GM12878 (cell line): ENCODE results near the gene RIC1. TPM values are rescaled to one million over a fixed set of nuclear protein-coding genes. Genes with fewer than 3 reads are reported as not detected.

Source experiments
- ATAC-seq: fragments of 200-7000 bp; cut with Tn5 transposase; 3 replicates; pipeline ENCODE4 v1.9.1; 2020; ENCODE audit warnings: mild to moderate bottlenecking, moderate library complexity
- BruUV-seq: library from RNA; stranded (reverse); fragments of 400-500 nt; replicated peaks from 2 replicates; lab custom pipeline; 2021; lab: Mats Ljungman, UMichigan
- CTCF ChIA-PET: fragments of 300-600 bp; sonication (Branson Sonifier 250); formaldehyde crosslinking; extraction: SDS; loops from one replicate; lab custom pipeline; 2021; ENCODE audit warnings: inconsistent platforms; lab: Yijun Ruan, JAX
- POLR2A ChIA-PET: fragments of 350-600 bp; formaldehyde crosslinking; extraction: SDS; loops from one replicate; lab custom pipeline; 2021; ENCODE audit warnings: inconsistent platforms; lab: Charles Lee
- RAD21 ChIA-PET: fragments of 300-600 bp; sonication (Branson Sonifier 250); formaldehyde crosslinking; loops from one replicate; lab custom pipeline; 2023; ENCODE audit warnings: antibody characterized with exemption; ENCODE audit not compliant: unreplicated experiment; lab: Charles Lee
- SMC1A ChIA-PET: fragments of 300-600 bp; sonication (Branson Sonifier 250); formaldehyde crosslinking; loops from one replicate; lab custom pipeline; 2023; ENCODE audit not compliant: unreplicated experiment, uncharacterized antibody; lab: Charles Lee
- DNase-seq: peaks from one replicate; pipeline ENCODE4 v3.0.0-alpha.2; 2011; ENCODE audit warnings: low read depth, low spot score
- FAIRE-seq: peaks from 3 replicates; lab custom pipeline; 2011; peaks lifted over from hg19 to GRCh38; lab: Jason Lieb, UNC
- H2AFZ ChIP-seq: 2 replicates; pipeline ENCODE4 v1.6.0; 2011; ENCODE audit warnings: low read depth, low read length, control low read depth; ENCODE audit not compliant: control insufficient read depth
- H3K27ac ChIP-seq: 2 replicates; pipeline ENCODE4 v1.5.1; 2011; ENCODE audit warnings: control low read depth; ENCODE audit not compliant: control insufficient read depth, insufficient read depth
- H3K27me3 ChIP-seq, 2 experiments: replicated peaks in 1 of 2; 2 replicates each; pipeline versions ENCODE4 v1.6.0 to v1.6.1; 2011; ENCODE audit warnings: low read length in 1 of 2; ENCODE audit not compliant: control insufficient read depth in 2 of 2, insufficient read depth in 2 of 2
- H3K36me3 ChIP-seq, 2 experiments: 2 replicates each; pipeline ENCODE4 v1.5.1; 2011; ENCODE audit warnings: low read length in 1 of 2; ENCODE audit not compliant: control insufficient read depth in 2 of 2, insufficient read depth in 2 of 2
- H3K4me1 ChIP-seq: 2 replicates; pipeline ENCODE4 v1.6.1; 2011; ENCODE audit warnings: mild to moderate bottlenecking, low read length, moderate library complexity, mixed read lengths; ENCODE audit not compliant: control insufficient read depth, insufficient read depth
- H3K4me2 ChIP-seq: 2 replicates; pipeline ENCODE4 v1.6.0; 2011; ENCODE audit warnings: control low read depth; ENCODE audit not compliant: control insufficient read depth, insufficient read depth
- H3K4me3 ChIP-seq: fragments of 200-600 bp; sonication (generic); 2 replicates; pipeline ENCODE4 v1.5.1; 2016
- H3K79me2 ChIP-seq: 2 replicates; pipeline ENCODE4 v1.6.0; 2011; ENCODE audit warnings: low read length; ENCODE audit not compliant: control insufficient read depth, insufficient read depth
- H3K9ac ChIP-seq: 2 replicates; pipeline ENCODE4 v1.8.0; 2011; ENCODE audit warnings: low read length, control low read depth, mixed read lengths; ENCODE audit not compliant: control insufficient read depth, insufficient read depth
- H3K9me3 ChIP-seq: replicated peaks from 3 replicates; pipeline ENCODE4 v1.5.1; 2011; ENCODE audit warnings: mild to moderate bottlenecking, low read length; ENCODE audit not compliant: control insufficient read depth, insufficient read depth
- H4K20me1 ChIP-seq: 2 replicates; pipeline ENCODE4 v1.6.0; 2011; ENCODE audit not compliant: control insufficient read depth, insufficient read depth
- CUX1 ChIP-seq: IDR thresholded peaks from 2 replicates; pipeline ENCODE4 v1.6.1; 2012; ENCODE audit warnings: improper control_type of control experiment, low read depth, low read length; ENCODE audit not compliant: insufficient replicate concordance
- FOXM1 ChIP-seq: IDR thresholded peaks from 2 replicates; pipeline ENCODE4 v1.6.1; 2012; ENCODE audit warnings: low read depth, mild to moderate bottlenecking, inconsistent platforms, low read length, moderate library complexity
- GABPA ChIP-seq: IDR thresholded peaks from 2 replicates; pipeline ENCODE4 v1.6.1; 2014; ENCODE audit warnings: antibody characterized with exemption, low read depth, mild to moderate bottlenecking, inconsistent platforms
- GATAD2B ChIP-seq: fragments of 450-650 bp; conservative IDR thresholded peaks from 2 replicates; pipeline ENCODE4 v1.6.1; 2017; ENCODE audit warnings: low read depth, mild to moderate bottlenecking, moderate library complexity
- JUNB ChIP-seq: IDR thresholded peaks from 2 replicates; pipeline ENCODE4 v1.6.1; 2016; ENCODE audit warnings: antibody characterized with exemption, mild to moderate bottlenecking
- JUND ChIP-seq: IDR thresholded peaks from 2 replicates; pipeline ENCODE4 v1.6.1; 2012; ENCODE audit warnings: low read depth, mild to moderate bottlenecking, low read length, improper control_type of control experiment, moderate library complexity
- WGBS: methylation state at CpG from one replicate; pipeline ENCODE4 v1.1.6; 2016; ENCODE audit warnings: low lambda C conversion rate; ENCODE audit not compliant: insufficient replicate concordance, insufficient coverage; ENCODE audit errors: missing lambda C conversion rate; 5-methylcytosine and 5-hydroxymethylcytosine counted together
- in situ Hi-C: fragments of 300-500 bp; cut with MboI; formaldehyde crosslinking; loops from 9 replicates; pipeline ENCODE4 v1.14.3; 2018; ENCODE audit warnings: mixed read lengths
- intact Hi-C: fragments of 100-400 bp; cut with micrococcal nuclease; formaldehyde crosslinking; loops from one replicate; pipeline ENCODE4 v1.14.2; 2022; ENCODE audit not compliant: unreplicated experiment
- polyA plus RNA-seq, 11 experiments: library from polyadenylated mRNA; depleted of rRNA in 4 of 11; unstranded in 6 of 11; stranded (reverse) in 5 of 11; fragments of >200 nt; fragmentation: Nextera tagmentation in 4 of 11; fragmentation: Illumina TruSeq in 1 of 11; extraction: Ambion mirVana in 4 of 11; extraction: Trizol in 1 of 11; gene quantifications; 1 replicate in 1 of 11; 2 replicates in 10 of 11; pipeline versions ENCODE4 v1.2.1 to v1.2.3, GENCODE V29; 2011 to 2016; ENCODE audit warnings: inconsistent platforms in 2 of 11, missing spikeins in 2 of 11, low read depth in 1 of 11
- total RNA-seq, 4 experiments: library from RNA; depleted of rRNA in 3 of 4; stranded (reverse); fragments of >200 nt in 3 of 4; fragmentation: Illumina TruSeq in 1 of 4; extraction: Trizol in 1 of 4; gene quantifications; 2 replicates each; pipeline versions ENCODE4 v1.2.1 to v1.2.3, GENCODE V29; 2013 to 2021
- TF ChIP-seq, protein P1 (sequence below): fragments of 450-650 bp; IDR thresholded peaks from 2 replicates; pipeline ENCODE4 v1.6.1; 2018; ENCODE audit warnings: mild to moderate bottlenecking, low read depth, moderate library complexity; ENCODE audit not compliant: partially characterized antibody

Gene RIC1
- total and polyA plus RNA-seq, 10 of the 15 experiments (the other 5 are each of a cell fraction or from before 2014, with no cell fraction given), result 6.2 to 59.8 (median 33.3) TPM

GRCh38 chr9:5783982-5784381, 155.1 kb downstream of the RIC1 start:
- RAD21 ChIA-PET, result interaction anchor here (1.4 kb wide), 1 partner anchor 160 kb away, joined by 3 read pairs; no protein-coding TSS in a partner anchor
- 100% methylated on average over 1 of the region's 1 CpG for WGBS
- DNase-seq (no peak), ATAC-seq (no peak), FAIRE-seq (no peak)
- H3K9ac ChIP-seq, result no peak overlapping the region
- peaks cover 11% of the 10 kb centered on the region; the same call in 2 of the 3 replicates for H3K9me3 ChIP-seq
- CTCF ChIA-PET, result interaction anchor here (0.6 to 1.5 kb wide), 2 partner anchors 20 to 24 kb away, joined by 3 read pairs; no protein-coding TSS in a partner anchor
- no TSS peak for BruUV-seq
- peaks cover 20 to 30% of the 10 kb centered on the region in 2 experiments for H3K36me3 ChIP-seq
- H3K27ac ChIP-seq, result no peak overlapping the region
- SMC1A ChIA-PET, result interaction anchor here (0.7 to 1.7 kb wide), 4 partner anchors 12 to 126 kb away, joined by 3 to 4 read pairs (median 3); no protein-coding TSS in a partner anchor
- H3K4me3 ChIP-seq, result no peak overlapping the region
- H3K27me3 ChIP-seq, result no peaks in the 10 kb centered on the region
- TF ChIP-seq JUNB (no peak), FOXM1 (no peak), JUND (no peak), GABPA (no peak), GATAD2B (no peak), CUX1 (no peak)
- TF ChIP-seq, protein P1, sequence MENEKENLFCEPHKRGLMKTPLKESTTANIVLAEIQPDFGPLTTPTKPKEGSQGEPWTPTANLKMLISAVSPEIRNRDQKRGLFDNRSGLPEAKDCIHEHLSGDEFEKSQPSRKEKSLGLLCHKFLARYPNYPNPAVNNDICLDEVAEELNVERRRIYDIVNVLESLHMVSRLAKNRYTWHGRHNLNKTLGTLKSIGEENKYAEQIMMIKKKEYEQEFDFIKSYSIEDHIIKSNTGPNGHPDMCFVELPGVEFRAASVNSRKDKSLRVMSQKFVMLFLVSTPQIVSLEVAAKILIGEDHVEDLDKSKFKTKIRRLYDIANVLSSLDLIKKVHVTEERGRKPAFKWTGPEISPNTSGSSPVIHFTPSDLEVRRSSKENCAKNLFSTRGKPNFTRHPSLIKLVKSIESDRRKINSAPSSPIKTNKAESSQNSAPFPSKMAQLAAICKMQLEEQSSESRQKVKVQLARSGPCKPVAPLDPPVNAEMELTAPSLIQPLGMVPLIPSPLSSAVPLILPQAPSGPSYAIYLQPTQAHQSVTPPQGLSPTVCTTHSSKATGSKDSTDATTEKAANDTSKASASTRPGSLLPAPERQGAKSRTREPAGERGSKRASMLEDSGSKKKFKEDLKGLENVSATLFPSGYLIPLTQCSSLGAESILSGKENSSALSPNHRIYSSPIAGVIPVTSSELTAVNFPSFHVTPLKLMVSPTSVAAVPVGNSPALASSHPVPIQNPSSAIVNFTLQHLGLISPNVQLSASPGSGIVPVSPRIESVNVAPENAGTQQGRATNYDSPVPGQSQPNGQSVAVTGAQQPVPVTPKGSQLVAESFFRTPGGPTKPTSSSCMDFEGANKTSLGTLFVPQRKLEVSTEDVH, result no peak
- in situ Hi-C loops (no loop called here), intact Hi-C loops (no loop called here)
- POLR2A ChIA-PET, result no interaction called here
- H4K20me1 ChIP-seq, result no peaks in the 10 kb centered on the region
- no peaks in the 10 kb centered on the region for H3K4me1 ChIP-seq
- no peak overlapping the region for H3K4me2 ChIP-seq
- H3K79me2 ChIP-seq, result no peaks in the 10 kb centered on the region
- H2AFZ ChIP-seq, result no peak overlapping the region
